HG03378 (cell line): ENCODE results near the gene C12orf42.

Experiments
- ATAC-seq: cut with Tn5 transposase; IDR thresholded peaks from one replicate; pipeline ENCODE4 v1.9.1; 2021; ENCODE audit warnings: mild to moderate bottlenecking, moderate library complexity; ENCODE audit not compliant: unreplicated experiment

The C12orf42 gene

GRCh38 chr12:103495469-103496456 is at the start of gene C12orf42:
Gene C12orf42 (minus strand): TSS chr12:103495968. CDS start chr12:103478426, 17,542 bp downstream.
- peak; percentile 41 for ATAC-seq

- ATAC-seq: no peak
Observed at GRCh38 chr12:103542078-103542477, 46.3 kb upstream of the C12orf42 start.

- no peak for ATAC-seq
Observed at GRCh38 chr12:103540319-103540718, 44.6 kb upstream of the C12orf42 start.

- no peak for ATAC-seq
Observed at GRCh38 chr12:103538397-103538796, 42.6 kb upstream of the C12orf42 start.

GRCh38 chr12:103530307-103531066 is 34.7 kb upstream of the C12orf42 start:
- no peak for ATAC-seq

- no peak for ATAC-seq
Observed at GRCh38 chr12:103529306-103529705, 33.5 kb upstream of the C12orf42 start.

- ATAC-seq: no peak
Observed at GRCh38 chr12:103524238-103524875, 28.6 kb upstream of the C12orf42 start.

- no peak for ATAC-seq
Observed at GRCh38 chr12:103523771-103524170, 28.0 kb upstream of the C12orf42 start.

GRCh38 chr12:103520686-103521215 is 25.0 kb upstream of the C12orf42 start:
- ATAC-seq: no peak

GRCh38 chr12:103519632-103520031 is 23.9 kb upstream of the C12orf42 start:
- no peak for ATAC-seq

GRCh38 chr12:103518899-103519298 is 23.1 kb upstream of the C12orf42 start:
- no peak for ATAC-seq

- ATAC-seq: no peak
Observed at GRCh38 chr12:103517161-103517560, 21.4 kb upstream of the C12orf42 start.

- ATAC-seq: no peak
Observed at GRCh38 chr12:103515341-103515740, 19.6 kb upstream of the C12orf42 start.

GRCh38 chr12:103513875-103514274 is 18.1 kb upstream of the C12orf42 start:
- no peak for ATAC-seq

- ATAC-seq: peak; percentile 96
Observed at GRCh38 chr12:103505371-103506236, 9.8 kb upstream of the C12orf42 start.

GRCh38 chr12:103504606-103505005 is 8.8 kb upstream of the C12orf42 start:
- no peak for ATAC-seq

- no peak for ATAC-seq
Observed at GRCh38 chr12:103503546-103504480, 8.0 kb upstream of the C12orf42 start.

- no peak for ATAC-seq
Observed at GRCh38 chr12:103501447-103501846, 5.7 kb upstream of the C12orf42 start.

GRCh38 chr12:103499571-103499970 is 3.8 kb upstream of the C12orf42 start:
- ATAC-seq: no peak
